T-helper 1 cell (primary cell): Measurements from ENCODE around the gene AKAP6.

Experiments
- DNase-seq, 5 donors: peaks; one replicate each; pipeline ENCODE4 v3.0.0-alpha.2; 2012 to 2020

Gene AKAP6

DNA sequence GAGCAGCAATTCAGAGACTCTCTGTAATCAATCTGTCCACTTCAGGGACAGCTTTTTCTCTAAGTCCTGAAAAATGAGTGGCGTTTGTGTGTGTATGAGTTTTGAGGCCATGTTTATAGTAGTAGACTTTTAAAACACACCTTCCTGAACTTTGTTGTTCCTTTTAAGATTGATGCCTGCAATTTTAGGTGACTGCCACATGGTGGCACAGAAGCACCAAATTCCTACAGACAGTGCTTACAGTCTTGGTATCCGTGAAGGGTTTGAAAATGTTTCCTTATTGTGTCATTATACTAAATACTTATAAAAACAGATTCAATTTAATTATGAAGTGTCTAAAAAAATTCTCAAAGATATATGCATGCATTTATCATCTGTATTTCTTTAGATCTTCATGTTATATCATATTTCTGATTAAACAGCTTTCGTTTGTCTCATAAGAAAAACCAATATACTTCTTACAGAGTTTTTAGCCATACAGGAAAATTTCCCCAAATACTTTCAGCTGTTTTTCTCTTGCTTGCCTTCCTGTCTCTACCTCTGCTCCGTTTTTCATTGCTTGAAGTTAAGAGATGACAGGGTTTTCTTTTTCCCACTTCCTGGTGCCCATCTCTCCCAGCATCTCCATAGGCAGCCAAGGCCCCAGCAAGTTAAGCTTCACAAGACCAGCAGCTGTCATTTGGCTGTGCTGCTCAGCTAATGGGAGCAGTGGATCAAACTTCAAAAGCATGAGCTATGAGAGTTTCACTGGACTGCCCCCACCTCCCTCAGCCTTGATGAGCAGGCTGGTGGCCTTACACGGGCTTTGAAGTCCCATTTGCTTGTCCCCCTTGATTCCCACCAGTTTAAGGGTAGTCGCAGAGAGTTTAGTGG lies 259.6 kb downstream of the AKAP6 start:
- DNase-seq: peak in 1 of 5 donors; percentile 10

DNA sequence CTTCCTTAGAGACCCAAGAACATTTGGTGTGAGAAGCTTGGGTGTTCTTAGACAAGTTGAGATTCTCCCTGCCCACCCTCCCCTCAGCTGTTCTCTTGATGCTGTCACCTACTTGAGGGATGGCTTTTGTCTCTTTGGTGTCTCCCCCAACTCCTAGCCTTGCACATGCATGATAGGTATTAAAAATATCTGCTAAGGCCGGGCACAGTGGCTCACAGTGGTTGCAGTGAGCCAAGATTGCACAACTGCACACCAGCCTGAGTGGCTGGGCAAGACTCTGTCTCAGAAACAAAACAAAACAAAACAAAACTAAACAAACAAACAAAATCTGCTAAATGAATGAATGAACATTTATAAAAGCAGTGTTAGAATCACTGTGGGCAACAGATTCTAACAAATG lies 261.1 kb downstream of the AKAP6 start:
- no peak for DNase-seq

DNA sequence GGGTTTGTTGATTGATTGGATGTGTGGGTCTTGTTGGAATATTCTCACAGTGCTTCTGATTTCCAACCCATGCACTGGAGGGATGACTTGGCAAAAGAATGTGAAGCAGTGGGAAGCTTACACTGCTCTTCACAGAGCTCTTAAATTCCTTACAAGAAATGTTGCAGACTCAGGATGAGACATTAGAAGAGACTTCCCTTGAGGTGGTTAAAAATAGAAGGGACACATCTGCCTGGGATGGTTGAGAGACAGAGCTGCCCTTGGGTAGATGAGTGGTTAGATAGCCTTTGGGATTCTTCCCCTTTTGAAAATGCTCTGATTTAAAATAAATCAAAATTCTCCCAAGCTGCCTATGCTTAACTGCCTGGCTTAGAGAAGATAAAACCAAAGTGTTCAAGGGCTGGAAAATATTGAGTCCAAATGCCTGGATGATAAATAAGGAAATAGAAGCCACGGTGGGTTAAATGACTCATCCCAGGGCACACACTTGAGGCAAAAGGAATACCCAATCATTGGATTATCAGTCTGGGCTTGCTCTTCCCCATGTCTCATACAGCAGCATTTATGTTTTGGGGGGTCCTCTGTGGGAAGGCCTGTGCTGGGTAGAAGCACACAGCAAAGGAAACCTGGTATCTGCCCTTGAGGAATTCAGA lies 264.3 kb downstream of the AKAP6 start:
- no peak for DNase-seq

DNA sequence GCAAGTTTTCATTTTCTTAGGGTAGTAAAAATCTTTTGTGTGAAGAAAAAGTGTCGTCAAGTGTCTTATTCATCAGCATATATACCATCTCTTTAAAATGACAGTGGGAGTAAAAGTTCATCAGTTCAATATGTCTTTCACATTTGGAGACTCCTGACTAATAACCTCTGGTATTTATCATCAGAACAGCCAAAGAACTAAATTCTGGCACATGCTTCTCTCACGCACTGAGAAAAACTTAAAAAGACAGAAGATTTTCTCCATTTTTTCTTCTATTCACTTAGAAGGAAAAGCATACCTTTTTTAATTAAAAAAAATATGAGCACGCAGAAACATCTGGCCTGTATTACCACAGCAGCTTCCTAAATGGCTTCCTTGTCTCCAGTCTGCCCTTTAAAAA lies 265.7 kb downstream of the AKAP6 start:
- DNase-seq: no peak

DNA sequence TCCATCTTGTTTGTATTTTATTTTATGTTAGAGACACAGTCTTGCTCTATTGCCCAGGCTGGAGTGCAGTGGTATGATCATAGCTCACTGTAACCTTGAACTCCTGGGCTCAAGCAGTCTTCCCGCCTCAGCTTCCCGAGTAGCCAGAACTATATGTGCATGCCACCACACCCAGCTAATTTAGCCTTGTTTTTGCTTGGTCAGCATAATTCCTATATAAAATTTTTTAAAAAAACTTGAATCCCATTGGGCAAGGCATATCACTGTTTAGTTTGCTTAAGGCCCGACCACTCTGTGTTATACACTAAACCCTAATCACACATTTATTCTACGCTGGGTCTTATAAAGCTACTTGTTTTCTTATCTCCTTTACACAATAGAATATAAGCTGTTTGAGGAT lies 266.4 kb downstream of the AKAP6 start:
- DNase-seq: no peak

DNA sequence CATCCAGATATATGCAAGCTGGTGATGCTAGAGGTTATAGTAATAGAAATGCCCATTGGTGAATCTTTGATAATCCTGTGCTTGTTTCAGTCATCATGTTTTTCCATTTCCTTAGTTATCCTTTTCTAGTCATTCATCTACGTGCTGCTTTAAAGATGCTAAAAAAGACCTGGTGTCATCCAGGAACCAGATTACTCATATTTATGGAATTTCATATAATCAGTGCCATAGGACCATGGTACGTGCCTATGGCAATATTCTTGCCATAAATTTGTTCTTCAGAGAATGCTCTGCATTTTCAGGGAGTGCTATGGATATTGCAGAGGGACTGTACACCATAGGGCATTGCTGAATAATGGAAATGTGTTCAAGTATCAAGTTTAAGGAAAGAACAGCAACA lies 267.3 kb downstream of the AKAP6 start:
- no peak for DNase-seq

DNA sequence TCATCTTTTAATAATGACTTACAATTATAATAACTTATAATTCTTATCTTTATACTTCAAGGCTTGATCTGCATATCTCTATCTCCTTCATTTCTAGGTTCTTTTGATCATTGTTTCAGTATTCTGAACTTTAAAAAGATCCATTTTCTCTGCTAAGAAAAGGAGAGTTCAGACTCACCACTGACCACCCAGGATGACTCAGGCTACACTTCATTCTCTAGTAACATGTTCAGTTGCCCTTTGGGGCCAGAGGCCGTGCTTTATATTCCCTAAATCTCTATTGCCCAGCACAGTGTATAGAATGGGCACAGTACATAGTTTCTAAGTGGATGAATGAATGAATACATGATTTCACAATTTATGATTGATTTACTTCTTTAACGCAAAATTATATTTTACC lies 268.7 kb downstream of the AKAP6 start:
- DNase-seq: no peak

DNA sequence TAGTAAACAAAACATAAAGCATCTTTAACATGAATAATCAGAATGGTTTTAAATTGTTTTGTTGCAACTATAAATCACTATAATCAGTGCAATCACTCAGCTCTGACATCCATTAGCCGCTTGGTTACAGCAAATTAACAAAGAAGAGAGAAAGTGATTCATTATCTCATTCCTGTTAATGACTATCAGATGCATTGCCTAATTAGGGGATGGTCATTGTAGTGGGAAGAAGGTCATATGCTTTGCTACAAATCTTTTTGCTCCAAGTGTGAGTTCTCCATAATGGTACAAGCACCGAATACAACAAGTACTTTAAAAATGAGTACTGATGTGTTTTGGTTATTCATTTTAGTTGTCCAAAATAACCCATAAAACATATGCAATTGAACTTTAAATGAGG lies 272.0 kb downstream of the AKAP6 start:
- no peak for DNase-seq

DNA sequence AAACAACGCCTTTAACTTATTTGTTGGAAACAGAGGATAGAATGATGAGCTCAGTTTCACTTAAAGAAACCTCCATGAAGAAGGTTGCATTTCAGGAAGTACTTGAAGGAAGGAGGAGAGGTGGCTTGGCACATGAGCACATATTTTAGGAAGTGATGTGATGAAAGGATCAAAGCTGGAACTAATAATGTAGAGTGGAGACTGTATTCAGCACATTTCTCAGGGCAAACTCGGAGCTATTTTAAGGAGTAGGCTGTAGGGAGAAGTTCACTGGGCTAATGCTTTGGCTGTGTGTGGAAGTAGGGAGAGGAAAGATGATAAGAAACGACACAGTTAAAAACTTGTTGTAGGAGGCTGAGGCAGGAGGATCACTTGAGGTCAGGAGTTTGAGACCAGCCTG lies 272.8 kb downstream of the AKAP6 start:
- DNase-seq: no peak

DNA sequence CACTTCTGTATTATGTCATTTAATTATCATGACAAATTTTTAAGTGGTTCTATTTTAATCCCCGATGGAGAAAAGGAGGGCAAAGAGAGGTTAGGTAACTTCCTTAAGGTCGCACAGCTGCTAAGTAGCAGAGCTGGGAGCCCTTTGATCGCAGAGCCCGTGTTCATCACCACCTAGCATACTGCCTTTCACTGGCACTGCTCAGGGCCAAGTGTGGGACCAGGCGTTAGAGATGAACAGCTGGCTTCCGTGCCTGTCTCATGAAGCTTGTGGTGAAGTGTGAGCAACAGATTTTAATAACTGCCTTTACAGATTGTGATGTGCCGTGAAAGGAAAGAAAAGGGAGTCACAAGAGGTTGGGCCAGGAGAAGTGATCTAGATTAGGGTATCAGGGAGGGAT lies 273.6 kb downstream of the AKAP6 start:
- no peak for DNase-seq

DNA sequence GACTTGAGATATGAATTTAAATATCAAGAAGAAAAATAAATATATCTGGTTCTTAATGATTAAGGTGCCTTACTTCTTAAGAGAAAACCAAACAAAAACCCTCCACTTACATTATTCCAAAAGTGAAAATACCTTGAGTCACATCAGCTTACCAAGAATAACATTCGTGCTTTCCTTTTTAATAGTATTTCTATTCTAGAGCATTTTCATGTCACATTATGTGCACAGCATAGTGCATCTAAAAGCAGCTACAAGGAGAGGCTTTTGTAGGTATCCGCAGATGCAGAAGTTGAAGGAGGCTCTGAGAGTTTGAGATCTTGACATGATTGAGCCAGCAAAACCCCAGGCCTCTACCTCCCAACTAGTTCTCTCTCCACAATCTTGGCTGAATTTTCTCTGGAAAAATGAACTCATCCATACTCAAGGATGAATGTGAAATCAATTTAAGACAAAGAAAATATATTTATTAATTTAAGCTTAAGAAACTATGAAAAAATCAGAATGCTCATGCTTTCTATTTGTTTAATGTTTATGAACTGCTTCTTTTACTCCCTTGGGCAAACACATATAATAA lies 275.0 kb downstream of the AKAP6 start:
- no peak for DNase-seq

DNA sequence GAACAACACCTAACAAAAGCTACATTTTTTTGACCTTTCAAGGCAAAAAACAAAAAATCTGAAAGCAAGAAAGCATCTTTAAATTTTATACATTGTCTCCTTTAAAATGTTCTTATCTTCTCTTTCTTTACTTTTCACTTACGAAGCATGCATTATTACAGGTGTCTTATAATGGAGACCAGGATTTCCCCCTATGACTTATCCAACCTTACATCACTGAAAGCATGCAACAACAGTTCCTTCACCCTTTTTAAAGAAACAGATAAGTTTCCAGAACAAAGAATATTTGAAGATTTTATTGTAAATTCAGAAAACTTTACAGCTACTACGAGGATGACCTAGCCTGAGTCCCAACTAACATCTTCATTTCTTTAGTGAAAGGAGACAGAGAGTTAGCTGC lies 277.2 kb downstream of the AKAP6 start:
- DNase-seq: no peak

DNA sequence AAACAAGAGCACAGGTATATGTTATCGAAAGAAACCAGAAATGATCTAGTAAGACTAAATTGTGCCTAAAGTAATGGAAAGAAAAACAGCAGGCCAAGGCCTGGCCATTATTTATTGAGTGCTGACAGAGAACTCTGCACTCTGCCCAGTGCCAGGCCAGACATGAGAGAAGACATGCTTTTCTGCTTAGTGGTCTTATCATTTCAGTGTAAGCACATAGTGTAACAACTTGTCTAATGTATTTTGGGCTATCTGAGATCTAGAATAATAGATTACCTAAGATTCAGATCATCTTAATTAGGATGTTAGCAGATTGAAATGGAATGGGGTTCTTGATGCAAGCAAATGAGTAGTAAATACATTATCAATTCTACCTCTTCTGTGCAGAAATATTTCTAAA lies 278.3 kb downstream of the AKAP6 start:
- no peak for DNase-seq

DNA sequence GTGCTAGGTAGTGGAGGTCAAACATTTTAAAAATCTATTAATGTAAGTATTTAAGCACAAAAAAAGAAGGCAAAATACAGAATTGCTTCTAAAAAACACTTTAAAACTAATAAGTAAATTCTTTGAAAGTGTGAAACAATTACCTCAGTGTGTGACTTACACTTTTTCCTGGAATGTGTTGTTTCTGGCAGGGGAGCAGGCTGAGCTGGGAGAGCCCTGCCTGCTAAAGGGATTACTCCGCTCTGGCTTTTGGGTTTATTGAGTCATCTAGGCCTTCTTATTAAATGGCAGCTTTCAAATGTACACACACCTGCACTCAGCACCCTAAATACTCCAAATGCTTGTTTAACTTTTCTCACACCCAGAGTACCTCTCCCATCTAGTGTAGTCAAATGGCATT lies 279.8 kb downstream of the AKAP6 start:
- no peak for DNase-seq

DNA sequence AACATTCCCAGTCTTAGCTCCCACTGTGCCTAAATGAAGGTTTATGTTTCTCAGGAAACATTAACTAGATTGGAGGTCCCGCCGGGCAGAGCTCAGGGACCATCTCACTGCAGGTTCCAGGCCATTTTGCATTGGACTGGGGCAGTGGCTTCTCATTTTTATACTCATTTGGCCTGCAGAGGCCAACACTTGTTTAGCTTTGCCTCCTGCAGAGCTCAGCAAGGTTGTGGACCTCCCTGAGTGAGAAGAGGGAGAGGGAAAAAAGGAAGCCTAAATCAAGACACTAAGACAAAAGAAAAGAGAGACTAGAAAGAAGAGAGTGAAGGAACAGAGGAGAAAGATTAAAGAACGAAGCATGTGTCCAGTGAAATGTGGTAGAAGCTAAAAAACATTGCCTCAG lies 280.3 kb downstream of the AKAP6 start:
- DNase-seq: no peak

DNA sequence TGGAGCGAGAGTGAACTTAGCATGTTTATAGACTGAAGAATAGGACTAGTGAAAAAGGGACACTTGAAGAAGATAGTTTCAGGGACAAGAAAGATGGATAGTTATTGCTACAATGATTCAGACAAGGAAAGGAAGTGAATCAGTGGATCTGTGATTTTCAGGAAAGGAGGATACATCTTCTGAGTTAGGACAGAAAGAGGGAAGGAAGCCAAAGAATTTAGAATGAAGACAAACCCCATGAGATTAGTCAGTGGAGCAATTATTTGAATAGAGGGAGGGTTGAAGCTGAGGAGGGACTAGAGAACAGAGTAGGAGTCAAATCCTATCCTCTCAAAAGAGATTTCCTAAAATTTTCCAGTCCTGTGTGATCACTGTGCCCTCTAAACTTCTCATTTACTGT lies 282.7 kb downstream of the AKAP6 start:
- no peak for DNase-seq

DNA sequence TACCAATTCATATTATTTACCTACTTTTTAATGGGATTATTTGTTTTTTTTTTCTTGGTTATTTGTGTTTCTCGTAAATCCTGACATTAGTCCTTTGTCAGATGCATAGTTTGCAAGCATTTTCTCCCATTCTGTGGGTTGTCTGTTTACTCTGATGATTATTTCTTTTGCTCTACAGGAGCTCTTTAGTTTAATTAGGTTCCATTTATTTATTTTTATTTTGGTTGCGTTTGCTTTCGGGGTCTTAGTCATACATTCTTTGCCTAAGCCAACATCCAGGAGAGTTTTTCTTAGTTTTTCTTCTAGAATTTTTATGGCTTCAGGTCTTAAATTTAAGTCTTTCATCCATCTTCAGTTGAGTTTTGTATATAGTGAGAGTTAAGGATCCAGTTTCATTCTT lies 289.9 kb downstream of the AKAP6 start:
- no peak for DNase-seq

DNA sequence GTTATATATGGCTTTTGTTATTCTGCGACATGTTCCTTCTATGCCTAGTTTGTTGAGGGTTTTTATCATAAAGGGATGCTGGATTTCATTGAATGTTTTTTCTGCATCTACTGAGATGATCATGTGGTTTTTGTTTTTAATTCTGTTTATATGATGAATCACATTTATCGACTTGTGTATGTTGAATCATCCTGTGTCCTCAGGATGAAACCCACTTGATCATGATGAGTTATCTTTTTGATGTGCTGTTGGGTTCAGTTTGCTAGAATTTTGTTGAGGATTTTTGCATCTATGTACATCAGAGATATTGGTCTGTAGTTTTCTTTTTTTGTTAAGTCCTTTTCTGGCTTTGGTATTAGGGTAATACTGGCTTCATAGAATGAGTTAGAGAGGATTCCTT lies 291.2 kb downstream of the AKAP6 start:
- DNase-seq: no peak

DNA sequence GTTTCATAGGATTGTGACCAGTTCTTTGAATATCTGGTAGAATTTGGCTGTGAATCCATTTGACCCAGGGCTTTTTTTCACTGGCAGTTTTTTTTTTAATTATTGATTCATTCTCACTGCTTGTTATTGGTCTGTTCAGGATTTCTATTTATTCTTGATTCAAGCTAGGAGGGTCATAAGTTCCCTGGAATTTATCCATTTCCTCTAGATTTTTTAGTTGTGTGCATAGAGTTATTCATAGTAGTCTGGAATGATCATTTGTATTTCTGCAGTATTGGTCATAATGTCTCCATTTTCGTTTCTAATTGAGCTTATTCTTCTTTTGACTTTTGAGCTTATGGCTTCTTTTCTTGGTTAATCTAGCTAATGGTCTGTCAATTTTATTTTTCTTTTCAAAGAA lies 291.6 kb downstream of the AKAP6 start:
- DNase-seq: no peak

DNA sequence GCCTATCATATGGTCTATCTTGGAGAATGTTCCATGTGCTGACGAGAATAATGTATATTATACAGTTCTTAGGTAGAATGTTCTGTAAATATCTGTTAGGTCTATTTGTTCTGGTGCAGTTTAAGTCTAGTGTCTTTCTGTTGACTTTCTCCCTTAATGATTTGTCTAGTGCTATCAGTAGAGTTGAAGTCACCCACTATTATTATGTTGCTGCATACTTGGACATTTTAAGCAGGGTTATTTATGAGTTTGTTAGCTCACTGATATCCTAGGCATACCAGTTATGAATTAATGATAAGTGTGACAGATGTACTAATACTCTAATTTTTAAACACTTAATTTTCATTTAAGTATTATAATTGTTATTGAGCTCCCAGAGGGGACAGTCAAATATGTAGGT lies 292.5 kb downstream of the AKAP6 start:
- no peak for DNase-seq

DNA sequence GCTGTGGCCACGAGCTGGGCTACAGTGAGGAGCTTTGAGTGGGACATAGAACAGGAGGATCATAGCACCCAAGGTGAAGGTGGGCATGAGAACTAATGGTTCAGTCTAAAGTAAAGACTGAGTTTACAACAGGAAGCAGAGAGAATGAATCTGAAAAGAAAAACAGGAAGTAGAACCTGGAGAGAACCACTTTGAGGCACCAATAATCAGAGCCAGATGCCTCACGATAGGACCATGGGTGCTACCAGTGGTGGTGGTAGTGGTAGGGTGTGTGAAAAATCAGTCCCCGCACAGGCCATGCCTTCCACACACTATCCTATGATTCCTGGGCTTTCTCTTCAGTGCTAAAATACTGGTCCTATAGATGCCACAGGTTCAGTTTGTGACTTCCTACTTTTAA lies 293.6 kb downstream of the AKAP6 start:
- no peak for DNase-seq

DNA sequence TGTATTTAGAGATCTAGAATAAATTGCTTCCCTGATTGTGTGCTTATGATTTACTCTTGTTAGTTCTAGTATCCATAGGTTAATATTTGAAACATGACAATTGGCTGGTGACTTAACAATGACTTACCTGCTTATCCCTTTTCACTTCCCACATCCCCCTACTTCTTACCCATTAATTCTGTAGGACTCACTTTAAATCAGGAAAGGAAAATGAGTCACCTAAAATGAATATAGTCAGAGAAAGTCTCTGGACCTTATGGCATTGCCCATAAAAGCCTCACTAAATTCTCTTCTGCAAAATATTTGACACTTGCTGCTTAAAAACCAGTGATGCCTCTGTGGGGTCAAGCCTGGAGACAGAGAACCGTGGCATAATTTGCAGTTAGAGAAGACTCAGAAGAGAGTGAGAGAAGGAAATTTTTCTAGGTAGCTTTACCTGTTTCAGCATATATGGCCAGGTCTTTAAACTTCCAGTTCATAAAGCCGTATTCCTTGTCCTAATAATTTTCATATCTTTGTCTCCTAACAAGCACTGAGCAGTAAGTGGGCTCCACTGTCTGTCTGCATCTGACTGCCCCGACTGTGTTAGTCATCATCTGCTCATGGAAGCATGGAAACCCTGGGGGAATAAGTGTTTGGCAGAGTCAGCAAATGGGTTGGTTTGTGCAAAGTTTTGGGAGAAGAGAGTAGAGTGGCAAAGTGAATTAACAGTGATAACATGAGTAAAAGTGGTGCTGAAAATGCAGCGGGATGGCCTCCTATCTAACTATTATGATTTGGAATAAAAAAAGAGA lies 294.4 kb downstream of the AKAP6 start:
- no peak for DNase-seq

DNA sequence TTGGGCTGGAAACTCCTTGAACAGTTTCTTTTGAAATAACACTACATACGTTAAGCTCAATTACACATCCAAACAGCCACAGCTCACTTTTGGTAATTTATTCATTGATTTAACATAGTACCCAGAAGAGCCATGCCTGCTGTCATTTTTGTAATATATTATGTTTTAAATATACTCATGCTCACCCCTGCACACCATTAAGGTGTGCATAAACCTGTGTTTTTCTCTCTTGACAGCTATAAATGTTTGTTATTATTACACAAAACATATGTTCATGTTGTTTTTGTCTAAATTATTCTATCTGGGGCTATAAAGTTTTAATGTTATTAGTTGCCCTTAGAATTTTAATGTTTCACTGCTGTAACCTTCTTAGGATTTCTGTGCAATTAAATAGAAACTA lies 296.1 kb downstream of the AKAP6 start:
- no peak for DNase-seq
